ENCODE results near the gene SPTSSB.

Gene SPTSSB

DNA sequence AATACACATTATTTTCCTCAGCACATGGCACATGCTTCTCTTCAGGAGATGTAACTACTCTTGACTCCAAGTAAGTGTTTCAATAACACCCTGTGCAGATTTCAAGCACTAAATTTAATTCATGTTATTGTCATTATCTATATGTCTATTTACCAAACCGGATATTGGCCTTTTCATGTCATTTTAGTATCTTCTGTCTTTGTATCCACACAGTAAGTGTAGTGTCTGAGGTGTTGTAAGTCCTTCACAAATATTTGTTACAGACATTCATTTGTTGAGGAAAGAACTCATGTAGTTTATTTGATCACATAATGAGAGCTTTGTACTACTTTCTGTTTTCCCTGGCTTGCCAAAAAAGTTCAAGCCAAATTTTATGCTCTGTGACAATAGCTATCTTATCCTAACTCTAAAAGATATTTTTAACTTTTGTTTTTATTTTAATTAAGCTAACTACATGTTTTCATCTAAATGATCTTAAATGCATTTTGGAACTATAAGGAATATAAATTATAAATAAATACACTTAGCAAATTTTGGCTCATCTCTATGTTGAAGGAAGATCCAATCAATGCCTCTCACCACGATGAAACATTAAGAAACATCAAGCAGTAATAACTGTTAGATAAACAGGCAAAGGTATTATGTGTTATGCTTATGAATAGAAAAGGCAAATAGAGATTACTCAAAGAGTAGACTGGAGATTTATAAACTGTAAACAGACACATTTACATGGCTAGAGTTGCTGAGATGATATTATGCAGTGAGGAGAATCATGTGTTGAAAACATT is 48.3 kb downstream of the SPTSSB start:
- Histone ChIP-seq H2BK120ac (ENCODE audit: low read depth, low read length) (no peak overlapping the region), H3K27ac (replicated peaks; ENCODE audit: low read length) (no peak overlapping the region), H2AFZ (ENCODE audit: low read length) (no peak overlapping the region), H3K79me1 (ENCODE audit: low read depth, low read length) (no peaks in the 10 kb centered on the region), H4K8ac (ENCODE audit: low read depth, low read length) (no peak overlapping the region), H2BK5ac (ENCODE audit: low read length) (no peak overlapping the region), H3K36me3 (replicated peaks in 1 of 2; ENCODE audit: control insufficient read depth in 2 of 2, insufficient read depth in 2 of 2, low read length in 2 of 2) (no peaks in the 10 kb centered on the region), H3K18ac (ENCODE audit: low read length) (no peak overlapping the region), H3K9ac (ENCODE audit: low read depth, low read length, poor library complexity) (no peak overlapping the region), H3K4me2 (ENCODE audit: insufficient read depth, low read length, poor library complexity, severe bottlenecking) (no peak overlapping the region), H2BK12ac (ENCODE audit: low read length) (no peak overlapping the region), H3K14ac (ENCODE audit: low read length) (no peak overlapping the region), H3K4ac (ENCODE audit: low read length) (no peak overlapping the region), H3K4me1 (ENCODE audit: control insufficient read depth in 2 of 2, insufficient read depth in 1 of 2, low read depth in 1 of 2, low read length in 2 of 2) (no peaks in the 10 kb centered on the region), H3K9me3 (replicated peaks in 1 of 2; ENCODE audit: control insufficient read depth in 2 of 2, insufficient read depth in 1 of 2, low read depth in 1 of 2, low read length in 2 of 2) (no peaks in the 10 kb centered on the region), H3K27me3 (ENCODE audit: control insufficient read depth in 3 of 3, insufficient read depth in 3 of 3, low read depth in 1 of 3, low read length in 3 of 3) (no peaks in the 10 kb centered on the region), H3K23ac (ENCODE audit: low read depth, low read length, poor library complexity) (no peak overlapping the region), H2BK15ac (ENCODE audit: low read length) (no peak overlapping the region), H3K4me3 (ENCODE audit: low read length in 2 of 2) (no peak overlapping the region), H2AK5ac (ENCODE audit: low read depth, low read length) (no peak overlapping the region), H4K91ac (ENCODE audit: low read depth, low read length, poor library complexity) (no peak overlapping the region)
- no peak for DNase-seq (ENCODE audit: low spot score)
- no CpG with 5 or more reads among the region's 2 CpGs for WGBS, 2 donors (ENCODE audit: extremely low coverage in 2 of 2, insufficient read length in 2 of 2, insufficient replicate concordance in 1 of 2)

DNA sequence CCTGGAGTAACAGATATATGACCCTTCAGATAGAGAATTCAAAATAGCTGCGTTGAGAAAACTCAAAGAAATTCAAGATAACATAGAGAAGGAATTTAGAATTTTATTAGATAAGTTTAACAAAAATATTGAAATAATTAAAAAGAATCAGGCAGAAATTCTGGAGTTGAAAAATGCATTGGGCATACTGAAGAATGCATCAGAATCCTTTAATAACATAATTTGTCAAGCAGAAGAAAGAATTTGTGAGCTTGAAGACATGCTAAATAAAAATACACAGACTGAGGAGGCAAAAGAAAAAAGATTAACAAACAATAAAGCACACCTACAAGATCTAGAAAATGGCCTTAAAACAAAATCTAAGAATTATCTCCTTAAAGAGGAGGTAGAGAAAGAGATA is 50.5 kb downstream of the SPTSSB start:
- DNase-seq (ENCODE audit: low spot score), result no peak
- no peaks in the 10 kb centered on the region for H3K4me1 ChIP-seq (ENCODE audit: control insufficient read depth in 2 of 2, insufficient read depth in 1 of 2, low read depth in 1 of 2, low read length in 2 of 2)
- H2BK5ac ChIP-seq (ENCODE audit: low read length), result no peak overlapping the region
- no peak overlapping the region for H2BK120ac ChIP-seq (ENCODE audit: low read depth, low read length)
- H3K79me1 ChIP-seq (ENCODE audit: low read depth, low read length), result no peaks in the 10 kb centered on the region
- no peak overlapping the region for H2AFZ ChIP-seq (ENCODE audit: low read length)
- H3K9ac ChIP-seq (ENCODE audit: low read depth, low read length, poor library complexity), result no peak overlapping the region
- H3K14ac ChIP-seq (ENCODE audit: low read length), result no peak overlapping the region
- H3K18ac ChIP-seq (ENCODE audit: low read length), result no peak overlapping the region
- H2AK5ac ChIP-seq (ENCODE audit: low read depth, low read length), result no peak overlapping the region
- H3K4me3 ChIP-seq (ENCODE audit: low read length in 2 of 2), result no peak overlapping the region
- H3K4ac ChIP-seq (ENCODE audit: low read length), result no peak overlapping the region
- H4K91ac ChIP-seq (ENCODE audit: low read depth, low read length, poor library complexity), result no peak overlapping the region
- no peaks in the 10 kb centered on the region for H3K36me3 ChIP-seq (replicated peaks in 1 of 2; ENCODE audit: control insufficient read depth in 2 of 2, insufficient read depth in 2 of 2, low read length in 2 of 2)
- H3K4me2 ChIP-seq (ENCODE audit: insufficient read depth, low read length, poor library complexity, severe bottlenecking), result no peak overlapping the region
- no peak overlapping the region for H3K27ac ChIP-seq (replicated peaks; ENCODE audit: low read length)
- H3K27me3 ChIP-seq (ENCODE audit: control insufficient read depth in 3 of 3, insufficient read depth in 3 of 3, low read depth in 1 of 3, low read length in 3 of 3), result no peaks in the 10 kb centered on the region
- no peak overlapping the region for H4K8ac ChIP-seq (ENCODE audit: low read depth, low read length)
- WGBS, 2 donors (ENCODE audit: extremely low coverage in 2 of 2, insufficient read length in 2 of 2, insufficient replicate concordance in 1 of 2), result no CpG with 5 or more reads among the region's 1 CpG
- H3K23ac ChIP-seq (ENCODE audit: low read depth, low read length, poor library complexity), result no peak overlapping the region
- H2BK12ac ChIP-seq (ENCODE audit: low read length), result no peak overlapping the region
- no peak overlapping the region for H2BK15ac ChIP-seq (ENCODE audit: low read length)
- no peaks in the 10 kb centered on the region for H3K9me3 ChIP-seq (replicated peaks in 1 of 2; ENCODE audit: control insufficient read depth in 2 of 2, insufficient read depth in 1 of 2, low read depth in 1 of 2, low read length in 2 of 2)

DNA sequence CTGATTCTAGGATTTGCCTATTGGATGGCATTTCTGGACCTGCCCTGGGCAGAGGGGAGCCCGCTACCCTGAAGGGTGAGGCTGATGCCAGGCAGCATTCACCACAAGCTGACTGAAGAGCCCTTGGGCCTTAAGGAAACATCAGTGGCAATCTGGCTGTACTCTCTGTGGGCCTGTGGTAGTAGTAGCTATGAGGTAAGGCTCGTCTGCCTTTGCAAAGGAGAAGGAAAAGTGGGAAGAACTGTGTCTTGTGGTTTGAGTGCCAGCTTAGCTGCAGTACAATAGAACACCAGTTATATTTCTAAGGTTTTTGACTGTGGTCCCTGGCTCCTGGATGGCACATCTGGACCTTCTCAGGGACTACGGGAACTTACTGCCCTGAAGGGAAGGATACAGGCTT is 51.5 kb downstream of the SPTSSB start:
- Histone ChIP-seq H2AFZ (ENCODE audit: low read length) (no peak overlapping the region), H2BK15ac (ENCODE audit: low read length) (no peak overlapping the region), H2AK5ac (ENCODE audit: low read depth, low read length) (no peak overlapping the region), H3K27me3 (ENCODE audit: control insufficient read depth in 3 of 3, insufficient read depth in 3 of 3, low read depth in 1 of 3, low read length in 3 of 3) (no peaks in the 10 kb centered on the region), H3K18ac (ENCODE audit: low read length) (no peak overlapping the region), H3K9ac (ENCODE audit: low read depth, low read length, poor library complexity) (no peak overlapping the region), H2BK12ac (ENCODE audit: low read length) (no peak overlapping the region), H2BK120ac (ENCODE audit: low read depth, low read length) (no peak overlapping the region), H3K23ac (ENCODE audit: low read depth, low read length, poor library complexity) (no peak overlapping the region), H3K9me3 (replicated peaks in 1 of 2; ENCODE audit: control insufficient read depth in 2 of 2, insufficient read depth in 1 of 2, low read depth in 1 of 2, low read length in 2 of 2) (no peaks in the 10 kb centered on the region), H3K14ac (ENCODE audit: low read length) (no peak overlapping the region), H3K79me1 (ENCODE audit: low read depth, low read length) (no peaks in the 10 kb centered on the region), H3K27ac (replicated peaks; ENCODE audit: low read length) (no peak overlapping the region), H2BK5ac (ENCODE audit: low read length) (no peak overlapping the region), H3K4me1 (ENCODE audit: control insufficient read depth in 2 of 2, insufficient read depth in 1 of 2, low read depth in 1 of 2, low read length in 2 of 2) (no peaks in the 10 kb centered on the region), H3K4me3 (ENCODE audit: low read length in 2 of 2) (no peak overlapping the region), H3K4ac (ENCODE audit: low read length) (no peak overlapping the region), H4K91ac (ENCODE audit: low read depth, low read length, poor library complexity) (no peak overlapping the region), H4K8ac (ENCODE audit: low read depth, low read length) (no peak overlapping the region), H3K36me3 (replicated peaks in 1 of 2; ENCODE audit: control insufficient read depth in 2 of 2, insufficient read depth in 2 of 2, low read length in 2 of 2) (no peaks in the 10 kb centered on the region), H3K4me2 (ENCODE audit: insufficient read depth, low read length, poor library complexity, severe bottlenecking) (no peak overlapping the region)
- no CpG with 5 or more reads among the region's 3 CpGs for WGBS, 2 donors (ENCODE audit: extremely low coverage in 2 of 2, insufficient read length in 2 of 2, insufficient replicate concordance in 1 of 2)
- no peak for DNase-seq (ENCODE audit: low spot score)

- Histone ChIP-seq H2BK120ac (ENCODE audit: low read depth, low read length) (no peak overlapping the region), H4K91ac (ENCODE audit: low read depth, low read length, poor library complexity) (no peak overlapping the region), H3K4me2 (ENCODE audit: insufficient read depth, low read length, poor library complexity, severe bottlenecking) (no peak overlapping the region), H3K4ac (ENCODE audit: low read length) (no peak overlapping the region), H3K18ac (ENCODE audit: low read length) (no peak overlapping the region), H2AFZ (ENCODE audit: low read length) (no peak overlapping the region), H2BK15ac (ENCODE audit: low read length) (no peak overlapping the region), H3K27me3 (ENCODE audit: control insufficient read depth in 3 of 3, insufficient read depth in 3 of 3, low read depth in 1 of 3, low read length in 3 of 3) (no peaks in the 10 kb centered on the region), H4K8ac (ENCODE audit: low read depth, low read length) (no peak overlapping the region), H2BK12ac (ENCODE audit: low read length) (no peak overlapping the region), H3K36me3 (replicated peaks in 1 of 2; ENCODE audit: control insufficient read depth in 2 of 2, insufficient read depth in 2 of 2, low read length in 2 of 2) (no peaks in the 10 kb centered on the region), H3K9me3 (replicated peaks in 1 of 2; ENCODE audit: control insufficient read depth in 2 of 2, insufficient read depth in 1 of 2, low read depth in 1 of 2, low read length in 2 of 2) (no peaks in the 10 kb centered on the region), H3K23ac (ENCODE audit: low read depth, low read length, poor library complexity) (no peak overlapping the region), H3K4me3 (ENCODE audit: low read length in 2 of 2) (no peak overlapping the region), H2BK5ac (ENCODE audit: low read length) (no peak overlapping the region), H2AK5ac (ENCODE audit: low read depth, low read length) (no peak overlapping the region), H3K14ac (ENCODE audit: low read length) (no peak overlapping the region), H3K9ac (ENCODE audit: low read depth, low read length, poor library complexity) (no peak overlapping the region), H3K4me1 (ENCODE audit: control insufficient read depth in 2 of 2, insufficient read depth in 1 of 2, low read depth in 1 of 2, low read length in 2 of 2) (no peaks in the 10 kb centered on the region), H3K27ac (replicated peaks; ENCODE audit: low read length) (no peak overlapping the region), H3K79me1 (ENCODE audit: low read depth, low read length) (no peaks in the 10 kb centered on the region)
- WGBS, 2 donors (ENCODE audit: extremely low coverage in 2 of 2, insufficient read length in 2 of 2, insufficient replicate concordance in 1 of 2), result no CpG with 5 or more reads among the region's 2 CpGs
- no peak for DNase-seq (ENCODE audit: low spot score)
These were observed 54.2 kb downstream of the SPTSSB start for GRCh38 chr3:161317077-161317476.
